HEK293T (cell line): ENCODE data around the gene CIT.

ENCODE experiments used
- CTCF ChIA-PET: fragments of 350-600 bp; formaldehyde crosslinking; extraction: SDS; loops from one replicate; lab custom pipeline; 2021; ENCODE audit warnings: antibody characterized with exemption, inconsistent platforms; lab: Yijun Ruan, JAX
- POLR2A ChIA-PET: fragments of 350-600 bp; formaldehyde crosslinking; extraction: SDS; loops from one replicate; lab custom pipeline; 2020; ENCODE audit warnings: antibody characterized with exemption, inconsistent platforms; lab: Yijun Ruan, JAX
- DNase-seq: peaks from one replicate; pipeline ENCODE4 v3.0.0; 2012; ENCODE audit warnings: mixed read lengths; ENCODE audit errors: extremely low spot score
- ARNT ChIP-seq: fragments of 450-650 bp; IDR thresholded peaks from 2 replicates; pipeline ENCODE4 v1.6.1; 2017; ENCODE audit warnings: mild to moderate bottlenecking
- BHLHE40 ChIP-seq: fragments of 450-650 bp; IDR thresholded peaks from 2 replicates; pipeline ENCODE4 v1.6.1; 2016; ENCODE audit warnings: mild to moderate bottlenecking, moderate library complexity, borderline replicate concordance
- CTBP1 ChIP-seq: fragments of 450-650 bp; IDR thresholded peaks from 2 replicates; pipeline ENCODE4 v1.6.1; 2016; ENCODE audit warnings: borderline replicate concordance
- ELF4 ChIP-seq: fragments of 450-650 bp; IDR thresholded peaks from 2 replicates; pipeline ENCODE4 v1.6.1; 2017; ENCODE audit warnings: antibody characterized with exemption
- FOXA1 ChIP-seq: fragments of 450-650 bp; IDR thresholded peaks from 2 replicates; pipeline ENCODE4 v1.6.1; 2016; ENCODE audit warnings: mild to moderate bottlenecking
- FOXK2 ChIP-seq: fragments of 450-650 bp; IDR thresholded peaks from 2 replicates; pipeline ENCODE4 v1.6.1; 2016; ENCODE audit warnings: mild to moderate bottlenecking
- FOXM1 ChIP-seq: fragments of 450-650 bp; IDR thresholded peaks from 2 replicates; pipeline ENCODE4 v1.6.1; 2017; ENCODE audit warnings: mild to moderate bottlenecking, borderline replicate concordance
- HDGF ChIP-seq: fragments of 450-650 bp; IDR thresholded peaks from 2 replicates; pipeline ENCODE4 v1.6.1; 2017; ENCODE audit warnings: antibody characterized with exemption, borderline replicate concordance
- L3MBTL2 ChIP-seq: fragments of 450-650 bp; conservative IDR thresholded peaks from 2 replicates; pipeline ENCODE4 v1.6.1; 2016; ENCODE audit warnings: mild to moderate bottlenecking
- LEF1 ChIP-seq: fragments of 450-650 bp; IDR thresholded peaks from 2 replicates; pipeline ENCODE4 v1.6.1; 2017; ENCODE audit warnings: mild to moderate bottlenecking, borderline replicate concordance
- NFRKB ChIP-seq: fragments of 450-650 bp; IDR thresholded peaks from 2 replicates; pipeline ENCODE4 v1.6.1; 2016; ENCODE audit warnings: mild to moderate bottlenecking, moderate library complexity
- SP1 ChIP-seq: fragments of 450-650 bp; IDR thresholded peaks from 2 replicates; pipeline ENCODE4 v1.6.1; 2017
- SUZ12 ChIP-seq: fragments of 450-650 bp; IDR thresholded peaks from 2 replicates; pipeline ENCODE4 v1.6.1; 2016; ENCODE audit warnings: mild to moderate bottlenecking
- TARDBP ChIP-seq: fragments of 450-650 bp; IDR thresholded peaks from 2 replicates; pipeline ENCODE4 v1.6.1; 2016
- ZNF384 ChIP-seq: fragments of 450-650 bp; IDR thresholded peaks from 2 replicates; pipeline ENCODE4 v1.6.1; 2016
- TF ChIP-seq, protein P1 (sequence below): fragments of 450-650 bp; IDR thresholded peaks from 2 replicates; pipeline ENCODE4 v1.6.1; 2016

The CIT gene

GRCh38 chr12:119676022-119676421, 201.1 kb downstream of the CIT start:
- ChIA-PET CTCF (interaction anchor here (1.2 kb wide), 1 partner anchor 8 kb away, joined by 3 read pairs; the partner anchor contains the start of gene PRKAB1), POLR2A (no interaction called here)
- no peak for DNase-seq
- no peak for TF ChIP-seq FOXA1
- TF ChIP-seq FOXM1: no peak
- TF ChIP-seq ZNF384: no peak
- TF ChIP-seq ARNT: no peak
- TF ChIP-seq LEF1: no peak
- no peak for TF ChIP-seq L3MBTL2
- TF ChIP-seq SUZ12: no peak
- no peak for TF ChIP-seq FOXK2
- TF ChIP-seq SP1: no peak
- TF ChIP-seq, protein P1, sequence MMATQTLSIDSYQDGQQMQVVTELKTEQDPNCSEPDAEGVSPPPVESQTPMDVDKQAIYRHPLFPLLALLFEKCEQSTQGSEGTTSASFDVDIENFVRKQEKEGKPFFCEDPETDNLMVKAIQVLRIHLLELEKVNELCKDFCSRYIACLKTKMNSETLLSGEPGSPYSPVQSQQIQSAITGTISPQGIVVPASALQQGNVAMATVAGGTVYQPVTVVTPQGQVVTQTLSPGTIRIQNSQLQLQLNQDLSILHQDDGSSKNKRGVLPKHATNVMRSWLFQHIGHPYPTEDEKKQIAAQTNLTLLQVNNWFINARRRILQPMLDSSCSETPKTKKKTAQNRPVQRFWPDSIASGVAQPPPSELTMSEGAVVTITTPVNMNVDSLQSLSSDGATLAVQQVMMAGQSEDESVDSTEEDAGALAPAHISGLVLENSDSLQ: no peak
- no peak for TF ChIP-seq BHLHE40
- no peak for TF ChIP-seq CTBP1
- no peak for TF ChIP-seq NFRKB
- no peak for TF ChIP-seq ELF4
- TF ChIP-seq TARDBP: no peak
- TF ChIP-seq HDGF: no peak

DNA sequence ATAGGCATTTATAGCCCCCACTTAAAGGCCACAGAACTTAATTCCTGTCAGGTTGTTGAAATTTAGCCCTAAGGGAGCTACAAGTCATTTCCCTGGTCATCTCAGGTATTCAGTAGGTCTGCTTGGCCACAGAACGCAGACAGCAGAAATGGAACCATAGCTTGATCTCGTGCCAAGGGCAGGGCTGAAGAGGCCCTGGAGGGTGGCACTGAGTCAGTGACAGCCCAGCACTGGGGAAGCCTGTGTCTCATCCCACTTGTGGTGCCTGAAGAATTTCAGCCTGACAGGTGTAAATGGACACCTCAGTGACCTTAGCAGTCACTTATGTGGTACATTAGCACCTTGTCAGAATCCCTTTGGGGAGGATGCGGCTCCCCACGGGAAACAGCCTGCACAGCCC, 202.6 kb downstream of the CIT start:
- ChIA-PET POLR2A (no interaction called here), CTCF (interaction anchor here (0.5 kb wide), 1 partner anchor 20 kb away, joined by 3 read pairs; no protein-coding TSS in a partner anchor)
- no peak for DNase-seq
- TF ChIP-seq TARDBP (no peak), FOXM1 (no peak), NFRKB (no peak), FOXK2 (no peak), ELF4 (no peak), ZNF384 (no peak), SP1 (no peak), L3MBTL2 (no peak), HDGF (no peak), LEF1 (no peak), ARNT (no peak), SUZ12 (no peak), FOXA1 (no peak), CTBP1 (no peak), BHLHE40 (no peak)
- TF ChIP-seq, protein P1: no peak

DNA sequence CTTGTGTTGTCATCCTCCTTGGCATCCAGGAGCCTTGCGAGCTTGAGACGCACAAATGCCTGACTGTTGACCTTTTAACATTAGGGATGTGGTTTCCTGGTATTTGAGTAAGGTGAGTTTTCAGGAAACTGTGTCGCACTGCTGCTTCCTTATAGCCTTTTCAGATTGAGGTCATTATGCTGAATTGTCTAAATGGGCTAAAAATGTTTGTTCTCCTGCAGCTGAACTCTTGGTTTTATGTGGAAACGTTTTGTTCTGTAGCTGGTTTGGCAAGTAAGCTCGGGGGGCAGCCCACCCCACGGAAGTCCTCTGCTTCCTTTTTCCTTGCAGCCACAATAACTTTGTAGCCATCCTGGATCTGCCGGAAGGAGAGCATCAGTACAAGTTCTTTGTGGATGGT, 203.5 kb downstream of the CIT start:
- POLR2A ChIA-PET: no interaction called here
- CTCF ChIA-PET: no interaction called here
- DNase-seq: no peak
- no peak for TF ChIP-seq HDGF
- TF ChIP-seq SUZ12: no peak
- TF ChIP-seq ELF4: no peak
- no peak for TF ChIP-seq L3MBTL2
- TF ChIP-seq ZNF384: no peak
- TF ChIP-seq FOXM1: no peak
- TF ChIP-seq BHLHE40: no peak
- no peak for TF ChIP-seq ARNT
- no peak for TF ChIP-seq NFRKB
- TF ChIP-seq SP1: no peak
- no peak for TF ChIP-seq TARDBP
- no peak for TF ChIP-seq CTBP1

DNA sequence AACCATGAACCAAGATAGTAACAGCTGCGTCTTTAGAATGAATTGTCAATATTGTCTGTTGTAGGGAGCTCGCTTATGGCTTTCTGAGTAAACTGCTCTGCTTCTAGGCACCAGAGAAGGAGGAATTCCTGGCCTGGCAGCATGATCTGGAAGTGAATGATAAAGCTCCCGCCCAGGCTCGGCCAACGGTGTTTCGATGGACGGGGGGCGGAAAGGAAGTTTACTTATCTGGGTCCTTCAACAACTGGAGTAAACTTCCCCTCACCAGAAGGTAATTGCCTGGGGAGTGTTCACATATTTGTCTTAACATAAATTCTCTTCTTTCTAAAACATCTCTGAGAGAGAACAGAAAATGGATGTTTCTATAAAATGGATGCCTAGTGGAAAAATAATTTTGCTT, 204.9 kb downstream of the CIT start:
- POLR2A ChIA-PET: interaction anchor here (1.1 kb wide), 1 partner anchor 10 kb away, joined by 4 read pairs; no protein-coding TSS in a partner anchor
- DNase-seq: no peak
- CTCF ChIA-PET: no interaction called here
- TF ChIP-seq LEF1 (no peak), SUZ12 (no peak), ARNT (no peak), SP1 (no peak), HDGF (no peak), L3MBTL2 (no peak), CTBP1 (no peak), TARDBP (no peak), ELF4 (no peak), ZNF384 (no peak), FOXK2 (no peak), FOXM1 (no peak), BHLHE40 (no peak), NFRKB (no peak)

- no peak for DNase-seq
- CTCF ChIA-PET: no interaction called here
- TF ChIP-seq BHLHE40 (no peak), SP1 (no peak), FOXK2 (no peak), ZNF384 (no peak), LEF1 (no peak), ARNT (no peak), ELF4 (no peak), SUZ12 (no peak), HDGF (no peak)
- POLR2A ChIA-PET: no interaction called here
Measured at GRCh38 chr12:119671070-119671469, 206.1 kb downstream of the CIT start.

GRCh38 chr12:119669744-119670472, 207.2 kb downstream of the CIT start:
- ChIA-PET POLR2A (no interaction called here), CTCF (no interaction called here)
- TF ChIP-seq ELF4: no peak
- no peak for TF ChIP-seq SP1
- TF ChIP-seq FOXA1: no peak
- no peak for TF ChIP-seq LEF1
- TF ChIP-seq FOXK2: no peak
- TF ChIP-seq TARDBP: no peak
- no peak for TF ChIP-seq CTBP1
- TF ChIP-seq L3MBTL2: no peak
- no peak for TF ChIP-seq ZNF384
- TF ChIP-seq, protein P1: no peak
- TF ChIP-seq BHLHE40: no peak
- TF ChIP-seq HDGF: no peak
- no peak for TF ChIP-seq FOXM1
- TF ChIP-seq ARNT: no peak
- DNase-seq: no peak
